ENCODE data around the gene NOG. TPM values are rescaled to one million over a fixed set of nuclear protein-coding genes. Genes with fewer than 3 reads are reported as not detected.

NOG gene
- total and polyA plus RNA-seq, 4 donors, result 0.56 to 2.7 (median 1.5) TPM

GRCh38 chr17:56592487-56593085 lies 913 bp upstream of the NOG start:
- WGBS, 2 donors, result 0 to 1% methylated on average over 41 to 44 of the region's 44 CpGs
- no peaks in the 10 kb centered on the region for H3K36me3 ChIP-seq (ENCODE audit: control insufficient read depth in 4 of 4, insufficient read depth in 4 of 4, low read length in 4 of 4)
- peak overlapping the region; percentile 28 for H3K4me3 ChIP-seq
- H3K9ac ChIP-seq (ENCODE audit: insufficient read depth in 1 of 2, low read length in 2 of 2), result no peak overlapping the region
- TF ChIP-seq, protein P1, sequence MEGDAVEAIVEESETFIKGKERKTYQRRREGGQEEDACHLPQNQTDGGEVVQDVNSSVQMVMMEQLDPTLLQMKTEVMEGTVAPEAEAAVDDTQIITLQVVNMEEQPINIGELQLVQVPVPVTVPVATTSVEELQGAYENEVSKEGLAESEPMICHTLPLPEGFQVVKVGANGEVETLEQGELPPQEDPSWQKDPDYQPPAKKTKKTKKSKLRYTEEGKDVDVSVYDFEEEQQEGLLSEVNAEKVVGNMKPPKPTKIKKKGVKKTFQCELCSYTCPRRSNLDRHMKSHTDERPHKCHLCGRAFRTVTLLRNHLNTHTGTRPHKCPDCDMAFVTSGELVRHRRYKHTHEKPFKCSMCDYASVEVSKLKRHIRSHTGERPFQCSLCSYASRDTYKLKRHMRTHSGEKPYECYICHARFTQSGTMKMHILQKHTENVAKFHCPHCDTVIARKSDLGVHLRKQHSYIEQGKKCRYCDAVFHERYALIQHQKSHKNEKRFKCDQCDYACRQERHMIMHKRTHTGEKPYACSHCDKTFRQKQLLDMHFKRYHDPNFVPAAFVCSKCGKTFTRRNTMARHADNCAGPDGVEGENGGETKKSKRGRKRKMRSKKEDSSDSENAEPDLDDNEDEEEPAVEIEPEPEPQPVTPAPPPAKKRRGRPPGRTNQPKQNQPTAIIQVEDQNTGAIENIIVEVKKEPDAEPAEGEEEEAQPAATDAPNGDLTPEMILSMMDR (IDR thresholded peaks at IDR 0.05; ENCODE audit: control extremely low read depth, extremely low read depth), result peak; percentile 84
- peaks cover 4 to 22% (median 5%) of the 10 kb centered on the region in 5 donors for H3K4me1 ChIP-seq (ENCODE audit: control insufficient read depth in 5 of 5, insufficient read depth in 5 of 5, low read length in 5 of 5)
- DNase-seq (peak; percentile 69 to 75 (median 72)), ATAC-seq (ENCODE audit: insufficient read depth, low FRiP score) (peak; percentile 74)
- peaks cover 0 to 51% (median 48%) of the 10 kb centered on the region in 3 donors for H3K27me3 ChIP-seq (ENCODE audit: control insufficient read depth in 3 of 3, insufficient read depth in 3 of 3, low read length in 2 of 3)
- no peak overlapping the region for H3K27ac ChIP-seq (ENCODE audit: low read depth in 1 of 2, low read length in 1 of 2)
- H3K9me3 ChIP-seq (ENCODE audit: control insufficient read depth in 4 of 4, insufficient read depth in 3 of 4, low read length in 3 of 4), result peaks cover 0 to 2% (median 0%) of the 10 kb centered on the region in 4 donors

- H3K4me3 ChIP-seq, result peak overlapping the region; percentile 47
- peaks cover 0 to 2% (median 0%) of the 10 kb centered on the region in 4 donors for H3K9me3 ChIP-seq (ENCODE audit: control insufficient read depth in 4 of 4, insufficient read depth in 3 of 4, low read length in 3 of 4)
- H3K27ac ChIP-seq (ENCODE audit: low read depth in 1 of 2, low read length in 1 of 2), result no peak overlapping the region
- H3K36me3 ChIP-seq (ENCODE audit: control insufficient read depth in 4 of 4, insufficient read depth in 4 of 4, low read length in 4 of 4), result no peaks in the 10 kb centered on the region
- H3K9ac ChIP-seq (ENCODE audit: insufficient read depth in 1 of 2, low read length in 2 of 2), result no peak overlapping the region
- WGBS, 2 donors, result 0 to 1% methylated on average over 4 to 46 of the region's 46 CpGs
- ATAC-seq (ENCODE audit: insufficient read depth, low FRiP score), result peak; percentile 44
- peak; percentile 68 to 84 (median 75) for DNase-seq
- peaks cover 0 to 51% (median 42%) of the 10 kb centered on the region in 3 donors for H3K27me3 ChIP-seq (ENCODE audit: control insufficient read depth in 3 of 3, insufficient read depth in 3 of 3, low read length in 2 of 3)
- peaks cover 4 to 28% (median 10%) of the 10 kb centered on the region in 5 donors for H3K4me1 ChIP-seq (ENCODE audit: control insufficient read depth in 5 of 5, insufficient read depth in 5 of 5, low read length in 5 of 5)
- TF ChIP-seq, protein P1 (IDR thresholded peaks at IDR 0.05; ENCODE audit: control extremely low read depth, extremely low read depth), result no peak
Measured at GRCh38 chr17:56593086-56593645, 333 bp upstream of the NOG start.

- Histone ChIP-seq H3K9me3 (ENCODE audit: control insufficient read depth in 4 of 4, insufficient read depth in 3 of 4, low read length in 3 of 4) (peaks cover 0 to 2% (median 0%) of the 10 kb centered on the region in 4 donors), H3K36me3 (ENCODE audit: control insufficient read depth in 4 of 4, insufficient read depth in 4 of 4, low read length in 4 of 4) (no peaks in the 10 kb centered on the region), H3K4me3 (peak overlapping the region; percentile 11), H3K27me3 (ENCODE audit: control insufficient read depth in 3 of 3, insufficient read depth in 3 of 3, low read length in 2 of 3) (peaks cover 0 to 53% (median 32%) of the 10 kb centered on the region in 3 donors), H3K4me1 (ENCODE audit: control insufficient read depth in 5 of 5, insufficient read depth in 5 of 5, low read length in 5 of 5) (peaks cover 4 to 30% (median 11%) of the 10 kb centered on the region in 5 donors), H3K27ac (ENCODE audit: low read depth in 1 of 2, low read length in 1 of 2) (peak overlapping the region in 1 of 2 donors; percentile 52), H3K9ac (ENCODE audit: insufficient read depth in 1 of 2, low read length in 2 of 2) (no peak overlapping the region)
- 1% methylated on average over 59 to 61 of the region's 61 CpGs for whole genome bisulfite sequencing, 2 donors
- ATAC-seq (ENCODE audit: insufficient read depth, low FRiP score) (no peak), DNase-seq (peak; percentile 13 to 32 (median 18))
- TF ChIP-seq, protein P1 (IDR thresholded peaks at IDR 0.05; ENCODE audit: control extremely low read depth, extremely low read depth), result no peak
Measured at GRCh38 chr17:56594320-56595107, 1.0 kb downstream of the NOG start.

All from lung (tissue), 12 donors.